Ishikawa (cell line): ENCODE results near the gene PLEKHG1.

ENCODE experiments used
- CEBPB ChIP-seq: IDR thresholded peaks from 2 replicates; pipeline ENCODE4 v1.6.1; 2012
- EP300 ChIP-seq: IDR thresholded peaks from 2 replicates; pipeline ENCODE4 v1.6.1; 2012; ENCODE audit warnings: borderline replicate concordance
- TAF1 ChIP-seq: IDR thresholded peaks from 2 replicates; pipeline ENCODE4 v1.6.1; 2012; ENCODE audit warnings: low read depth, mild to moderate bottlenecking
- TCF12 ChIP-seq: IDR thresholded peaks from 2 replicates; pipeline ENCODE4 v1.6.1; 2012; ENCODE audit warnings: low read depth
- YY1 ChIP-seq: IDR thresholded peaks from 2 replicates; pipeline ENCODE4 v1.6.1; 2012; ENCODE audit warnings: low read depth
- ZBTB7A ChIP-seq: IDR thresholded peaks from 2 replicates; pipeline ENCODE4 v1.6.1; 2012; ENCODE audit warnings: low read depth
- TF ChIP-seq, protein P1 (sequence below): IDR thresholded peaks from 2 replicates; pipeline ENCODE4 v1.6.1; 2012
- TF ChIP-seq, protein P2 (sequence below): IDR thresholded peaks from 2 replicates; pipeline ENCODE4 v1.6.1; 2012; ENCODE audit warnings: low read depth, mild to moderate bottlenecking

DNA sequence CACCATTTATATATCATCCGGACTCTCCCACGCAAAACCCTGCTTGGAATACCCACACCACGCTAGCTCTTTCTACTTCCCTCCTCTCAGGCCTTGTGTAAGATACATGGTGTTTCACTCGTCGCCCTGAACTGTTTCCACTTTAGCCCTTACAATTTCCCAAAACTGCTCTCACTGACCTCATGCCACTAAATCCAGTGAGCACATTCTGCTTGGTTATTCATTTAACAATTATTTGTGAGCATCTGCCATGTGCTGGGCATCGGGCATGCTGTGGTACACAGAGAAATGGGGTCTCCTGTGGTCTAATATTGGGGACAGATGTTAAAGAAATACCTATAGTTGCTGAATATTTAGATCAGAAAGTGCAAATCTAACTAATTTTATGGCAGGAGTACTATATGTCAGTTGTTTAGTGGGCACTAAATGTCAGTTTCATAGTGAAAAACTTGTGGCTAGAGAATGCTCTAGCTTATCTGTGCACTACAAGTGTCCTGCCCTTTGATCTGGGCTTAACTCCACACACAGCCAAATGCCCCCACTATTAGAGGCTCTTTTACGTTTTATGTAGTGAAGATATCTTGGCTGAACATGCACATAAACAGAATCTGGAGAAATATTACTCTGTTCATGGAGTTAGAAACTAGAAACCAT, 41.0 kb downstream of the PLEKHG1 start:
- no peak for TF ChIP-seq EP300
- TF ChIP-seq, protein P1, sequence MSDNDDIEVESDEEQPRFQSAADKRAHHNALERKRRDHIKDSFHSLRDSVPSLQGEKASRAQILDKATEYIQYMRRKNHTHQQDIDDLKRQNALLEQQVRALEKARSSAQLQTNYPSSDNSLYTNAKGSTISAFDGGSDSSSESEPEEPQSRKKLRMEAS: no peak
- no peak for TF ChIP-seq YY1
- TF ChIP-seq, protein P2, sequence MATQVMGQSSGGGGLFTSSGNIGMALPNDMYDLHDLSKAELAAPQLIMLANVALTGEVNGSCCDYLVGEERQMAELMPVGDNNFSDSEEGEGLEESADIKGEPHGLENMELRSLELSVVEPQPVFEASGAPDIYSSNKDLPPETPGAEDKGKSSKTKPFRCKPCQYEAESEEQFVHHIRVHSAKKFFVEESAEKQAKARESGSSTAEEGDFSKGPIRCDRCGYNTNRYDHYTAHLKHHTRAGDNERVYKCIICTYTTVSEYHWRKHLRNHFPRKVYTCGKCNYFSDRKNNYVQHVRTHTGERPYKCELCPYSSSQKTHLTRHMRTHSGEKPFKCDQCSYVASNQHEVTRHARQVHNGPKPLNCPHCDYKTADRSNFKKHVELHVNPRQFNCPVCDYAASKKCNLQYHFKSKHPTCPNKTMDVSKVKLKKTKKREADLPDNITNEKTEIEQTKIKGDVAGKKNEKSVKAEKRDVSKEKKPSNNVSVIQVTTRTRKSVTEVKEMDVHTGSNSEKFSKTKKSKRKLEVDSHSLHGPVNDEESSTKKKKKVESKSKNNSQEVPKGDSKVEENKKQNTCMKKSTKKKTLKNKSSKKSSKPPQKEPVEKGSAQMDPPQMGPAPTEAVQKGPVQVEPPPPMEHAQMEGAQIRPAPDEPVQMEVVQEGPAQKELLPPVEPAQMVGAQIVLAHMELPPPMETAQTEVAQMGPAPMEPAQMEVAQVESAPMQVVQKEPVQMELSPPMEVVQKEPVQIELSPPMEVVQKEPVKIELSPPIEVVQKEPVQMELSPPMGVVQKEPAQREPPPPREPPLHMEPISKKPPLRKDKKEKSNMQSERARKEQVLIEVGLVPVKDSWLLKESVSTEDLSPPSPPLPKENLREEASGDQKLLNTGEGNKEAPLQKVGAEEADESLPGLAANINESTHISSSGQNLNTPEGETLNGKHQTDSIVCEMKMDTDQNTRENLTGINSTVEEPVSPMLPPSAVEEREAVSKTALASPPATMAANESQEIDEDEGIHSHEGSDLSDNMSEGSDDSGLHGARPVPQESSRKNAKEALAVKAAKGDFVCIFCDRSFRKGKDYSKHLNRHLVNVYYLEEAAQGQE: no peak
- no peak for TF ChIP-seq CEBPB
- TF ChIP-seq ZBTB7A: no peak
- TF ChIP-seq TAF1: no peak
- TF ChIP-seq TCF12: no peak
